Measurements from ENCODE around the gene ARSD. TPM values are rescaled to one million over a fixed set of nuclear protein-coding genes. Genes with fewer than 3 reads are reported as not detected.

ARSD gene
- polyA plus RNA-seq, 1 donor (not counting 4 experiments of a cell fraction or from before 2014, with no cell fraction given) = 7.9 TPM

- H2AFZ ChIP-seq (ENCODE audit: control insufficient read depth, low read length) = no peak overlapping the region
- FAIRE-seq = no peak
- H3K9me3 ChIP-seq (ENCODE audit: control insufficient read depth, low read depth, low read length) = no peaks in the 10 kb centered on the region
- no peak overlapping the region for H3K9ac ChIP-seq (ENCODE audit: control insufficient read depth, extremely low read depth, insufficient read depth, low read length)
- H3K9me1 ChIP-seq (ENCODE audit: control insufficient read depth, extremely low read depth, insufficient read depth, low read length) = no peaks in the 10 kb centered on the region
- TF ChIP-seq EZH2 (IDR thresholded peaks at IDR 0.05; ENCODE audit: low read length) (no peak), CTCF (optimal IDR thresholded peaks at IDR 0.05 in 1 of 3, IDR thresholded peaks at IDR 0.05 in 1 of 3, conservative IDR thresholded peaks at IDR 0.05 in 1 of 3; ENCODE audit: extremely low read depth in 1 of 3, insufficient read depth in 2 of 3, low read length in 3 of 3) (no peak)
- dilution Hi-C loops (cut with MboI; ENCODE audit: extremely low pct_ligation_motif_present, low sequenced_read_pairs) = no loop called here
- no peak overlapping the region for H3K4me2 ChIP-seq (ENCODE audit: control insufficient read depth, extremely low read depth, insufficient read depth, low read depth, low read length)
- H3K36me3 ChIP-seq (ENCODE audit: control insufficient read depth in 2 of 2, extremely low read depth in 1 of 2, insufficient read depth in 2 of 2, low read length in 2 of 2) = no peaks in the 10 kb centered on the region
- no peak overlapping the region for H3K27ac ChIP-seq (ENCODE audit: control insufficient read depth, insufficient read depth, low read length)
- H3K4me1 ChIP-seq (ENCODE audit: control insufficient read depth, extremely low read depth, insufficient read depth, low read length) = no peaks in the 10 kb centered on the region
- no peaks in the 10 kb centered on the region for H3K27me3 ChIP-seq (ENCODE audit: control insufficient read depth, extremely low read depth, insufficient read depth, low read length)
- H3K4me3 ChIP-seq (ENCODE audit: control insufficient read depth in 2 of 3, extremely low read depth in 1 of 3, insufficient read depth in 2 of 3, low read depth in 1 of 3, low read length in 3 of 3) = no peak overlapping the region
- DNase-seq (ENCODE audit: low read depth, low spot score) = no peak
- no peaks in the 10 kb centered on the region for H4K20me1 ChIP-seq (ENCODE audit: control insufficient read depth, extremely low read depth, insufficient read depth, low read length)
- no peaks in the 10 kb centered on the region for H3K79me2 ChIP-seq (ENCODE audit: control insufficient read depth, insufficient read depth, low read length)
These were observed 50.6 kb downstream of the ARSD start for GRCh38 chrX:2878563-2878962.

DNA sequence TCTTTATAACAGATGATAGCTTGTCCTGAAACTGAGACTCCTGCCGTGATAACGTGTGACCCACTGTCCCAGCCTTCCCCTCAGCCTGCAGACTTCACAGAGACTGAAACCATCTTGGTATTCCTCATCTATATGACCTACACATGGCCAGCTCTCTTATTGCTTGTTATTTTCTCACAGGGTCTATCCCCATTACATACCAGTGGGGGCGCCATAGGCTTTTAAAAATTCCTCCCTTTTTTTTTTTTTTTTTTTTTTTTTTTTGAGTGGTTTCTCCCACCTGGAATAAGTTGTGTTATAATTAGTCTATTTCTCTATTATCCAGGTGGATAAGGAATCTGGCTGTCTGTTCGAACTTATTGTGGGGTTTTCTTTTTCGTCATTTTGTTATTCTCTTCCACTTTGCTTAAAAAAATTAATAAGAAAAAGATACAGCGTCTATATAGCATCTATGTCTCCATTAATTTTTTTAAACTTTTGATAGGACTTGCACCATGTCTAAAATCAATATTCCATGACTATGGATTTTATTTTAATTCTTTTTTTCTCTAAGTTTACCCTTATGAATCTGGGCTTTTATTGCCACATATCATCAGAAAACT, 53.2 kb downstream of the ARSD start:
- H3K4me2 ChIP-seq (ENCODE audit: control insufficient read depth, extremely low read depth, insufficient read depth, low read depth, low read length) = no peak overlapping the region
- no peaks in the 10 kb centered on the region for H3K4me1 ChIP-seq (ENCODE audit: control insufficient read depth, extremely low read depth, insufficient read depth, low read length)
- H3K9ac ChIP-seq (ENCODE audit: control insufficient read depth, extremely low read depth, insufficient read depth, low read length) = no peak overlapping the region
- FAIRE-seq = no peak
- no peak for DNase-seq (ENCODE audit: low read depth, low spot score)
- dilution Hi-C loops (cut with MboI; ENCODE audit: extremely low pct_ligation_motif_present, low sequenced_read_pairs) = no loop called here
- TF ChIP-seq EZH2 (IDR thresholded peaks at IDR 0.05; ENCODE audit: low read length) (no peak), CTCF (optimal IDR thresholded peaks at IDR 0.05 in 1 of 3, IDR thresholded peaks at IDR 0.05 in 1 of 3, conservative IDR thresholded peaks at IDR 0.05 in 1 of 3; ENCODE audit: extremely low read depth in 1 of 3, insufficient read depth in 2 of 3, low read length in 3 of 3) (peak in 2 of 3 experiments; percentile 38 to 54)
- H3K9me3 ChIP-seq (ENCODE audit: control insufficient read depth, low read depth, low read length) = no peaks in the 10 kb centered on the region
- no peak overlapping the region for H3K4me3 ChIP-seq (ENCODE audit: control insufficient read depth in 2 of 3, extremely low read depth in 1 of 3, insufficient read depth in 2 of 3, low read depth in 1 of 3, low read length in 3 of 3)
- no peaks in the 10 kb centered on the region for H3K79me2 ChIP-seq (ENCODE audit: control insufficient read depth, insufficient read depth, low read length)
- H3K9me1 ChIP-seq (ENCODE audit: control insufficient read depth, extremely low read depth, insufficient read depth, low read length) = no peaks in the 10 kb centered on the region
- H4K20me1 ChIP-seq (ENCODE audit: control insufficient read depth, extremely low read depth, insufficient read depth, low read length) = no peaks in the 10 kb centered on the region
- no peak overlapping the region for H3K27ac ChIP-seq (ENCODE audit: control insufficient read depth, insufficient read depth, low read length)
- H2AFZ ChIP-seq (ENCODE audit: control insufficient read depth, low read length) = no peak overlapping the region
- no peaks in the 10 kb centered on the region for H3K27me3 ChIP-seq (ENCODE audit: control insufficient read depth, extremely low read depth, insufficient read depth, low read length)
- no peaks in the 10 kb centered on the region for H3K36me3 ChIP-seq (ENCODE audit: control insufficient read depth in 2 of 2, extremely low read depth in 1 of 2, insufficient read depth in 2 of 2, low read length in 2 of 2)
